A549 (cell line): ENCODE results near the gene MAN2C1. TPM values are rescaled to one million over a fixed set of nuclear protein-coding genes. Genes with fewer than 3 reads are reported as not detected.

ENCODE experiments used
- ATAC-seq, 2 experiments: fragments of 200-7000 bp in 1 of 2; fragments of >200 bp in 1 of 2; cut with Nextera tagmentation in 1 of 2; cut with Tn5 transposase in 1 of 2; 3 replicates each; pipeline versions ENCODE4 v1.8.0 to v1.9.1; 2018 to 2020; ENCODE audit warnings: mild to moderate bottlenecking in 1 of 2, moderate library complexity in 1 of 2
- CTCF ChIA-PET: fragments of 300-600 bp; sonication (Branson Sonifier 250); formaldehyde crosslinking; extraction: SDS; loops from one replicate; lab custom pipeline; 2021; ENCODE audit warnings: antibody characterized with exemption, inconsistent platforms; lab: Yijun Ruan, JAX
- POLR2A ChIA-PET: fragments of 350-600 bp; formaldehyde crosslinking; extraction: SDS; loops from one replicate; lab custom pipeline; 2021; ENCODE audit warnings: antibody characterized with exemption, inconsistent platforms; lab: Yijun Ruan, JAX
- DNase-seq, 2 experiments: peaks; one replicate each; pipeline versions ENCODE4 v3.0.0 to v3.0.0-alpha.2; 2011 to 2016; ENCODE audit warnings: low read depth in 1 of 2, low spot score in 1 of 2
- FAIRE-seq: peaks from 2 replicates; lab custom pipeline; 2011; peaks lifted over from hg19 to GRCh38; lab: Jason Lieb, UNC
- H3K27ac ChIP-seq, 2 experiments: fragments of >200 bp; sonication (Bioruptor Twin); formaldehyde crosslinking; 3 replicates each; pipeline ENCODE4 v1.5.1; 2016 to 2017
- H3K4me1 ChIP-seq: fragments of >200 bp; sonication (Bioruptor Twin); formaldehyde crosslinking; 3 replicates; pipeline ENCODE4 v1.6.1; 2016
- H3K4me2 ChIP-seq: fragments of >200 bp; sonication (Bioruptor Twin); formaldehyde crosslinking; 3 replicates; pipeline ENCODE4 v1.6.1; 2016
- H3K4me3 ChIP-seq: fragments of >200 bp; sonication (Bioruptor Twin); formaldehyde crosslinking; 3 replicates; pipeline ENCODE4 v1.5.1; 2016
- H3K9me3 ChIP-seq: fragments of >200 bp; sonication (Bioruptor Twin); formaldehyde crosslinking; 3 replicates; pipeline ENCODE4 v1.6.1; 2016
- BCL3 ChIP-seq: fragments of >200 bp; sonication (Bioruptor Twin); formaldehyde crosslinking; IDR thresholded peaks from 3 replicates; pipeline ENCODE4 v1.6.1; 2016
- BHLHE40 ChIP-seq: IDR thresholded peaks from 2 replicates; pipeline ENCODE4 v1.6.1; 2012; ENCODE audit warnings: low read depth, low read length, inconsistent platforms
- CBX8 ChIP-seq: fragments of 200-600 bp; sonication (generic); IDR thresholded peaks from 2 replicates; pipeline ENCODE4 v1.6.1; 2016
- FOSL2 ChIP-seq, 2 experiments: fragments of 450-650 bp in 1 of 2; fragments of >200 bp in 1 of 2; sonication (Bioruptor Twin) in 1 of 2; formaldehyde crosslinking; IDR thresholded peaks; 2 replicates each; pipeline versions ENCODE4 v1.5.0 to v1.6.1; 2016 to 2020; ENCODE audit warnings: mild to moderate bottlenecking in 1 of 2, moderate library complexity in 1 of 2
- FOXS1 ChIP-seq: fragments of 250-450 bp; sonication (Bioruptor Pico); IDR thresholded peaks from 2 replicates; pipeline ENCODE4 v1.5.0; 2020; ENCODE audit warnings: mild to moderate bottlenecking, moderate library complexity
- HES2 ChIP-seq: fragments of >200 bp; sonication (Bioruptor Twin); formaldehyde crosslinking; IDR thresholded peaks from 2 replicates; pipeline ENCODE4 v1.6.1; 2016
- HEYL ChIP-seq: fragments of 250-450 bp; sonication (Bioruptor Pico); IDR thresholded peaks from 2 replicates; pipeline ENCODE4 v1.8.0; 2021; ENCODE audit warnings: mild to moderate bottlenecking, moderate library complexity
- HOXA7 ChIP-seq: fragments of 250-450 bp; sonication (Bioruptor Pico); IDR thresholded peaks from 2 replicates; pipeline ENCODE4 v1.5.0; 2020; ENCODE audit warnings: mild to moderate bottlenecking, moderate library complexity
- JUN ChIP-seq, 2 experiments: fragments of >200 bp; sonication (Bioruptor Twin); formaldehyde crosslinking; IDR thresholded peaks; 2 replicates in 1 of 2; 3 replicates in 1 of 2; pipeline ENCODE4 v1.6.1; 2016 to 2017
- JUNB ChIP-seq: fragments of >200 bp; sonication (Bioruptor Twin); formaldehyde crosslinking; IDR thresholded peaks from 2 replicates; pipeline ENCODE4 v1.6.1; 2016
- MAFK ChIP-seq: fragments of 450-650 bp; IDR thresholded peaks from 2 replicates; pipeline ENCODE4 v1.6.1; 2014; ENCODE audit not compliant: partially characterized antibody
- MAZ ChIP-seq: fragments of 150-350 bp; IDR thresholded peaks from 2 replicates; pipeline ENCODE4 v1.6.1; 2014; ENCODE audit warnings: antibody characterized with exemption, low read depth, low read length, borderline replicate concordance
- MYC ChIP-seq: IDR thresholded peaks from 2 replicates; pipeline ENCODE4 v1.6.1; 2012; ENCODE audit warnings: mild to moderate bottlenecking, inconsistent platforms, low read length, improper control_type of control experiment, borderline replicate concordance
- NR3C1 ChIP-seq: fragments of >200 bp; sonication (Bioruptor Twin); formaldehyde crosslinking; IDR thresholded peaks from 3 replicates; pipeline ENCODE4 v1.6.1; 2017
- PHF8 ChIP-seq: fragments of 200-600 bp; sonication (generic); IDR thresholded peaks from 2 replicates; pipeline ENCODE4 v1.6.1; 2016; ENCODE audit warnings: low read depth, mild to moderate bottlenecking, antibody characterized with exemption, moderate library complexity, borderline replicate concordance
- POLR2AphosphoS2 ChIP-seq: conservative IDR thresholded peaks from 2 replicates; pipeline ENCODE4 v1.6.1; 2012; ENCODE audit warnings: low read length, improper control_type of control experiment, inconsistent platforms
- RAD21 ChIP-seq, 2 experiments: fragments of >200 bp in 1 of 2; sonication (Bioruptor Twin) in 1 of 2; formaldehyde crosslinking in 1 of 2; IDR thresholded peaks in 1 of 2; conservative IDR thresholded peaks in 1 of 2; 2 replicates in 1 of 2; 3 replicates in 1 of 2; pipeline ENCODE4 v1.6.1; 2012 to 2018; ENCODE audit warnings: inconsistent platforms in 1 of 2
- RARB ChIP-seq: fragments of 250-450 bp; sonication (Bioruptor Pico); IDR thresholded peaks from 2 replicates; pipeline ENCODE4 v1.8.0; 2021; ENCODE audit warnings: mild to moderate bottlenecking, moderate library complexity
- RCOR1 ChIP-seq: fragments of 150-350 bp; IDR thresholded peaks from 2 replicates; pipeline ENCODE4 v1.6.1; 2014; ENCODE audit warnings: antibody characterized with exemption, low read length, low read depth
- RFX5 ChIP-seq: fragments of 450-650 bp; IDR thresholded peaks from 2 replicates; pipeline ENCODE4 v1.7.1; 2014; ENCODE audit warnings: antibody characterized with exemption, mild to moderate bottlenecking, moderate library complexity
- RNF2 ChIP-seq: fragments of 200-600 bp; sonication (generic); IDR thresholded peaks from 2 replicates; pipeline ENCODE4 v1.6.1; 2016; ENCODE audit warnings: low read depth, mild to moderate bottlenecking, antibody characterized with exemption, moderate library complexity, borderline replicate concordance
- SMC3 ChIP-seq: fragments of >200 bp; sonication (Bioruptor Twin); formaldehyde crosslinking; IDR thresholded peaks from 3 replicates; pipeline ENCODE4 v1.6.1; 2018; ENCODE audit warnings: inconsistent platforms
- WGBS: methylation state at CpG from one replicate; pipeline ENCODE4 v1.1.6; 2017; ENCODE audit errors: missing lambda C conversion rate; 5-methylcytosine and 5-hydroxymethylcytosine counted together
- polyA plus RNA-seq, 4 experiments: library from polyadenylated mRNA; depleted of rRNA in 3 of 4; stranded (reverse); fragments of >200 nt; fragmentation: RNase III in 1 of 4; extraction: RNeasy Plus Mini Kit Qiagen cat#74134 plus additional on column Dnase treatment in 1 of 4; gene quantifications; 2 replicates in 3 of 4; 3 replicates in 1 of 4; pipeline ENCODE4 v1.2.3, GENCODE V29; 2011 to 2017
- TF ChIP-seq, protein P1 (sequence below): fragments of 250-450 bp; sonication (Bioruptor Pico); IDR thresholded peaks from 2 replicates; pipeline ENCODE4 v1.5.0; 2020; ENCODE audit warnings: low read depth, mild to moderate bottlenecking, moderate library complexity
- TF ChIP-seq, protein P2 (sequence below): fragments of 150-350 bp; IDR thresholded peaks from 2 replicates; pipeline ENCODE4 v1.6.1; 2014; ENCODE audit warnings: low read depth, mild to moderate bottlenecking, low read length
- TF ChIP-seq, protein P3 (sequence below): fragments of 250-450 bp; sonication (Bioruptor Pico); IDR thresholded peaks from 2 replicates; pipeline ENCODE4 v1.5.0; 2021; ENCODE audit warnings: mild to moderate bottlenecking, moderate library complexity, borderline replicate concordance
- TF ChIP-seq, protein P4 (sequence below): IDR thresholded peaks from 2 replicates; pipeline ENCODE4 v1.6.1; 2012

The MAN2C1 gene
- polyA plus RNA-seq, 2 of the 4 experiments (the other 2 are of a cell fraction): 47.7 to 117 TPM

GRCh38 chr15:75361361-75361988 is 6.9 kb downstream of the MAN2C1 start:
- no peak for FAIRE-seq
- CTCF ChIA-PET: interaction anchor here (0.9 to 2.2 kb wide), 3 partner anchors 8 to 322 kb away, joined by 3 to 6 read pairs (median 3); partner anchors contain the start of gene IMP3
- TF ChIP-seq HEYL (no peak), BHLHE40 (no peak), BCL3 (no peak), MAFK (no peak), JUNB (no peak), FOXS1 (CRISPR knock-in tag) (no peak), SMC3 (no peak)
- TF ChIP-seq, protein P1, sequence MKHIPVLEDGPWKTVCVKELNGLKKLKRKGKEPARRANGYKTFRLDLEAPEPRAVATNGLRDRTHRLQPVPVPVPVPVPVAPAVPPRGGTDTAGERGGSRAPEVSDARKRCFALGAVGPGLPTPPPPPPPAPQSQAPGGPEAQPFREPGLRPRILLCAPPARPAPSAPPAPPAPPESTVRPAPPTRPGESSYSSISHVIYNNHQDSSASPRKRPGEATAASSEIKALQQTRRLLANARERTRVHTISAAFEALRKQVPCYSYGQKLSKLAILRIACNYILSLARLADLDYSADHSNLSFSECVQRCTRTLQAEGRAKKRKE: no peak
- TF ChIP-seq, protein P2, sequence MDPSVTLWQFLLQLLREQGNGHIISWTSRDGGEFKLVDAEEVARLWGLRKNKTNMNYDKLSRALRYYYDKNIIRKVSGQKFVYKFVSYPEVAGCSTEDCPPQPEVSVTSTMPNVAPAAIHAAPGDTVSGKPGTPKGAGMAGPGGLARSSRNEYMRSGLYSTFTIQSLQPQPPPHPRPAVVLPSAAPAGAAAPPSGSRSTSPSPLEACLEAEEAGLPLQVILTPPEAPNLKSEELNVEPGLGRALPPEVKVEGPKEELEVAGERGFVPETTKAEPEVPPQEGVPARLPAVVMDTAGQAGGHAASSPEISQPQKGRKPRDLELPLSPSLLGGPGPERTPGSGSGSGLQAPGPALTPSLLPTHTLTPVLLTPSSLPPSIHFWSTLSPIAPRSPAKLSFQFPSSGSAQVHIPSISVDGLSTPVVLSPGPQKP: no peak
- TF ChIP-seq, all 56 proteins: peak for 0

GRCh38 chr15:75360856-75361255 is 7.6 kb downstream of the MAN2C1 start:
- no peak overlapping the region for H3K27ac ChIP-seq
- POLR2A ChIA-PET: interaction anchor here (0.6 to 0.9 kb wide), 2 partner anchors 8 to 23 kb away, joined by 3 read pairs; partner anchors contain the start of gene MAN2C1
- DNase-seq: no peak
- TF ChIP-seq RARB (CRISPR knock-in tag) (no peak), RFX5 (no peak), RAD21 (conservative IDR thresholded peaks at IDR 0.05 in 1 of 2, IDR thresholded peaks at IDR 0.05 in 1 of 2) (no peak), POLR2AphosphoS2 (no peak), MAFK (no peak), JUNB (no peak), HES2 (no peak), NR3C1 (no peak), JUN (IDR thresholded peaks at IDR 0.05) (no peak), MYC (no peak), FOSL2 (IDR thresholded peaks at IDR 0.05) (no peak), FOSL2 (CRISPR knock-in tag; IDR thresholded peaks at IDR 0.05) (no peak), MAZ (no peak), CBX8 (no peak), RCOR1 (no peak), PHF8 (no peak), HOXA7 (CRISPR knock-in tag) (no peak), RNF2 (no peak)
- TF ChIP-seq, protein P3, sequence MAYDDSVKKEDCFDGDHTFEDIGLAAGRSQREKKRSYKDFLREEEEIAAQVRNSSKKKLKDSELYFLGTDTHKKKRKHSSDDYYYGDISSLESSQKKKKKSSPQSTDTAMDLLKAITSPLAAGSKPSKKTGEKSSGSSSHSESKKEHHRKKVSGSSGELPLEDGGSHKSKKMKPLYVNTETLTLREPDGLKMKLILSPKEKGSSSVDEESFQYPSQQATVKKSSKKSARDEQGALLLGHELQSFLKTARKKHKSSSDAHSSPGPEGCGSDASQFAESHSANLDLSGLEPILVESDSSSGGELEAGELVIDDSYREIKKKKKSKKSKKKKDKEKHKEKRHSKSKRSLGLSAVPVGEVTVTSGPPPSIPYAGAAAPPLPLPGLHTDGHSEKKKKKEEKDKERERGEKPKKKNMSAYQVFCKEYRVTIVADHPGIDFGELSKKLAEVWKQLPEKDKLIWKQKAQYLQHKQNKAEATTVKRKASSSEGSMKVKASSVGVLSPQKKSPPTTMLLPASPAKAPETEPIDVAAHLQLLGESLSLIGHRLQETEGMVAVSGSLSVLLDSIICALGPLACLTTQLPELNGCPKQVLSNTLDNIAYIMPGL: no peak
- TF ChIP-seq, protein P4, sequence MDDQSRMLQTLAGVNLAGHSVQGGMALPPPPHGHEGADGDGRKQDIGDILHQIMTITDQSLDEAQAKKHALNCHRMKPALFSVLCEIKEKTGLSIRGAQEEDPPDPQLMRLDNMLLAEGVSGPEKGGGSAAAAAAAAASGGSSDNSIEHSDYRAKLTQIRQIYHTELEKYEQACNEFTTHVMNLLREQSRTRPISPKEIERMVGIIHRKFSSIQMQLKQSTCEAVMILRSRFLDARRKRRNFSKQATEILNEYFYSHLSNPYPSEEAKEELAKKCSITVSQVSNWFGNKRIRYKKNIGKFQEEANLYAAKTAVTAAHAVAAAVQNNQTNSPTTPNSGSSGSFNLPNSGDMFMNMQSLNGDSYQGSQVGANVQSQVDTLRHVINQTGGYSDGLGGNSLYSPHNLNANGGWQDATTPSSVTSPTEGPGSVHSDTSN: no peak
- TF ChIP-seq, all 56 proteins: peak for 0
- Histone ChIP-seq H3K4me2 (no peak overlapping the region), H3K4me1 (no peaks in the 10 kb centered on the region), H3K9me3 (no peaks in the 10 kb centered on the region), H3K4me3 (no peak overlapping the region)
- WGBS: 94% methylated on average over 7 of the region's 7 CpGs
- CTCF ChIA-PET: interaction anchor here (1.4 to 1.5 kb wide), 2 partner anchors 9 to 10 kb away, joined by 3 read pairs; no protein-coding TSS in a partner anchor
- no peak; a peak in 1 of 6 replicates for ATAC-seq
- FAIRE-seq: no peak

More at GRCh38 chr15:75361361-75361988, 6.9 kb downstream of the MAN2C1 start:
- DNase-seq: no peak
- Histone ChIP-seq H3K9me3 (no peaks in the 10 kb centered on the region), H3K4me3 (no peak overlapping the region), H3K4me1 (no peaks in the 10 kb centered on the region), H3K27ac (no peak overlapping the region), H3K4me2 (no peak overlapping the region)
- no peak for ATAC-seq
- POLR2A ChIA-PET: no interaction called here
- 89% methylated on average over 9 of the region's 10 CpGs for WGBS
